AG09309 (cell line): Measurements from ENCODE around the gene SYT1.

Source experiments
- DNase-seq: peaks from one replicate; pipeline ENCODE4 v3.0.0-alpha.2; 2010; ENCODE audit warnings: low read depth
- H3K4me3 ChIP-seq: 2 replicates; pipeline ENCODE4 v1.5.1; 2011; ENCODE audit warnings: mild to moderate bottlenecking, low read depth, low read length, moderate library complexity; ENCODE audit not compliant: control insufficient read depth
- CTCF ChIP-seq: IDR thresholded peaks from 2 replicates; pipeline ENCODE4 v1.5.1; 2011; ENCODE audit warnings: mild to moderate bottlenecking, low read depth, low read length, inconsistent platforms; ENCODE audit not compliant: insufficient read depth, control insufficient read depth; ENCODE audit errors: missing control alignments

SYT1 gene

GRCh38 chr12:79250960-79251755 is 386.6 kb downstream of the SYT1 start:
- no peak overlapping the region for H3K4me3 ChIP-seq
- no peak for DNase-seq
- no peak for TF ChIP-seq CTCF

GRCh38 chr12:79252358-79253075 is 387.9 kb downstream of the SYT1 start:
- H3K4me3 ChIP-seq, result no peak overlapping the region
- TF ChIP-seq CTCF, result no peak
- no peak for DNase-seq

- peak; percentile 28 for DNase-seq
- no peak overlapping the region for H3K4me3 ChIP-seq
- TF ChIP-seq CTCF, result no peak
These were observed 390.7 kb downstream of the SYT1 start for GRCh38 chr12:79255288-79255687.

- H3K4me3 ChIP-seq, result no peak overlapping the region
- no peak for TF ChIP-seq CTCF
- no peak for DNase-seq
These were observed 396.3 kb downstream of the SYT1 start for GRCh38 chr12:79260923-79261322.

- no peak for TF ChIP-seq CTCF
- no peak for DNase-seq
- no peak overlapping the region for H3K4me3 ChIP-seq
These were observed 398.4 kb downstream of the SYT1 start for GRCh38 chr12:79262938-79263337.

- H3K4me3 ChIP-seq, result no peak overlapping the region
- no peak for TF ChIP-seq CTCF
- DNase-seq, result no peak
These were observed 402.0 kb downstream of the SYT1 start for GRCh38 chr12:79266343-79267144.
